Left kidney (tissue), 2 donors: Measurements from ENCODE around the gene BANP. TPM values are rescaled to one million over a fixed set of nuclear protein-coding genes. Genes with fewer than 3 reads are reported as not detected.

ENCODE experiments used
- DNase-seq: peaks from one replicate; pipeline ENCODE4 v3.0.0-alpha.2; 2013
- polyA plus RNA-seq: library from polyadenylated mRNA; unstranded; fragments of 120-200 nt; gene quantifications from one replicate; pipeline ENCODE4 v1.2.1, GENCODE V29; 2013; ENCODE audit not compliant: insufficient read length

Gene BANP
- polyA plus RNA-seq, 1 donor: 26.8 TPM

- DNase-seq: no peak
Observed at GRCh38 chr16:87949071-87949744, 2.0 kb upstream of the BANP start.

- peak; percentile 59 for DNase-seq
Observed at GRCh38 chr16:87951552-87952538, 611 bp downstream of the BANP start.

DNA sequence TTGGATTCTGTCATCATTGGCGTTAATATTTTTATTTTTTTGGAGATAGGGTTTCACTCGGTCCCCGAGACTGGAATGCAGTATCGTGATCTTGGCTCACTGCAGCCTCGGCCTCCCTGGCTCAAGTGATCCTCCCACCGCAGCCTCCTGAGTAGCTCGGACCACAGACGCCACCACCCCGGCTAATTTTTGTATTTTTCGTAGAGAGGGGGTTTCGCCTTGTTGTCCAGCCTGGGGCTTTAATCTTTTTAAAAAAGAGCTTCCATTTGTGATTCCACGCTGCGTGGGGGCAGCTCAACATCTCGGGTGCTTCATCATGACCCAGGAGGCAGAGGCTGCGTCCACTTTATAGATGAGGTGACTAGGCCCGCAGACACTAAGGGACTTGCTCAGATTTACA is 1.5 kb downstream of the BANP start:
- DNase-seq: no peak

GRCh38 chr16:87953308-87954215 is 2.3 kb downstream of the BANP start:
- no peak for DNase-seq

DNA sequence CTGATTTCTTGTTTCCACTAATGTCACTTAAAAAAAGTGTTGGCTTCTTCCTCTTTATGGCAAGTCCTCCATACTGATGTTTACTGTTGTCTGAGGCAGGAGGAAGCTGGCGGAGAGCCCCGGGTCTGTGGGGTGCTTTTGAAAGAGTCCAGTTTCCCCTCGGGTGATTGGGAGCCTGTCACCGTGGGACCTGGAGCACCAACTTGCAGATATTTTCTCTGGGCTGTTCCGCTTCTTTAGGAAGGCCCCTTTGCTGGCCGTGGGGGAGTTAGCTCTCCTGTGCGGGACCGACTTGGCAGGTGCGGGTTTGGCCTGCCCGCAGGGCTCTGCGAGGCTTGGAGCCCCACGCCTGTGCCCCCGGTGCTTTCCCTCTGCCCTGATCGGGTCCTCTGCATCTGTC is 3.1 kb downstream of the BANP start:
- DNase-seq: no peak

- DNase-seq: no peak
Observed at GRCh38 chr16:87954826-87955225, 3.6 kb downstream of the BANP start.

- no peak for DNase-seq
Observed at GRCh38 chr16:87955302-87956097, 4.3 kb downstream of the BANP start.

DNA sequence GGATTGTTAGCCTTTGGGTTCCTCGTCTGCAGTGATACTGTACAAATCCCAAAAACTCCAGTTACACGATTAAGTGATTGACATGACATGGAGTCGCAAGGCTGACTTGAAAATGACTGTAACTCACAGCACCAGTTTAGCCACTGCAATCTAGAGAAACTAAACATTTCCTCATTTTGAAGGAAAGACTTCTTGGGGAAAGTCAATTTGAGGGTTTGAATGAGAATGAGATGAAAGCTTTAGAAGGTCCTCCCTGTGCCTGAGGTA is 4.8 kb downstream of the BANP start:
- DNase-seq: no peak

- DNase-seq: peak; percentile 75
Observed at GRCh38 chr16:87956365-87957231, 5.4 kb downstream of the BANP start.

GRCh38 chr16:87957296-87958094 is 6.3 kb downstream of the BANP start:
- DNase-seq: no peak

- no peak for DNase-seq
Observed at GRCh38 chr16:87958632-87959031, 7.4 kb downstream of the BANP start.

- no peak for DNase-seq
Observed at GRCh38 chr16:87959391-87959990, 8.3 kb downstream of the BANP start.

DNA sequence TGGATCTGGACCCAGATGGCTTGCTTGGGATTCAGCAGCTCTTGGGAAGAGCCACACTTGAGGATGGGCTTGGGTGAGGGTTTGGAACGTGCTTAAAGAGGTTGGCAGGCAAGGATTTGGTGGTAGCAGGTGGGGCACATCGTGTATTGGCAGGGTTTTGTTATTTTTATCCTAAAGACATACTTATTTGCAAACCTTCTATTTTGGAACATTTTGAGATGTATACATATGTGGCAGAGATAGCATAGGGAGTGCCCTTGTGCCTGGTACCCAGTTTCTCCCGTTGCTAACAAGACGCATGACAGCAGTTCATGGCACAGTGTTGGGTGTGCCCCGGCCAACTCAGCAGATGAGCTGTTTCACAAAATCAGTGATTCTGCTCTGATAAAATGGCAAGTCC is 9.1 kb downstream of the BANP start:
- DNase-seq: no peak

DNA sequence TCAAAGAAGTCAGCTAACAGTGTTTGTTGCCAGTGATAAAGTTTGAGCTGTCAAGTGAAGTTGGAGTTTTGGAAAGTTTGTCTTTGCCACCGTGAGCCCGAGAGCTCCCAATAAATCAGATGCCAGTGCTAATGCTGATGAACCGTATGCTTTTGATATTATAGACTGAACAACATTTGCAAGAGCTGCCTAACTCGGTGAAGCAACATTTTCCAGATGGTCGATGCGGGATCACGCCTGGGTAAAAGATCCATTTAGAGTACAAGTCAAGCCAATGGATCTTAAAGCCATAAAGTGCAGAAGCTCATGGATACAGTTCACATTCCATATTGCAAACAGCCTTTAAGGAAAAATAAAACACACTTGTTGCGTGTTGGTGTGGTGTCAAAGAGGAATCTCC is 9.6 kb downstream of the BANP start:
- DNase-seq: no peak

DNA sequence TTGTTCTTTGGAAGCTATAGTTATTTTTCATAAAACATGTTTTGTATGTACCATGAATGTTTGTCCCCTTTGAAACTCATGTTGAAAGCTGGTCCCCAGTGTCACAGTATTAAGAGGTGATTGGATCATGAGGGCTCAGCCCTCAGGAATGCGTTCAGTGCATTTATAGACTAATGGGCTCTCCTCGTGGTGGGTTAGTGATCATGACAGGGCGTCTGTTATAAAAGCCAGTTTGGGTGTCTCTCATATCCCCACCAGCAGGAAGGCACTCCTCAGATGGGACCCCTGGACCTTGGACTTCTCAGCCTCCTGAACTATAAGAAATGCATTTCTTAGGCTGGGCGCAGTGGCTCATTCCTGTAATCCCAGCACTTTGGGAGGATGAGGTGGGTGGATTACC is 10.4 kb downstream of the BANP start:
- DNase-seq: no peak

DNA sequence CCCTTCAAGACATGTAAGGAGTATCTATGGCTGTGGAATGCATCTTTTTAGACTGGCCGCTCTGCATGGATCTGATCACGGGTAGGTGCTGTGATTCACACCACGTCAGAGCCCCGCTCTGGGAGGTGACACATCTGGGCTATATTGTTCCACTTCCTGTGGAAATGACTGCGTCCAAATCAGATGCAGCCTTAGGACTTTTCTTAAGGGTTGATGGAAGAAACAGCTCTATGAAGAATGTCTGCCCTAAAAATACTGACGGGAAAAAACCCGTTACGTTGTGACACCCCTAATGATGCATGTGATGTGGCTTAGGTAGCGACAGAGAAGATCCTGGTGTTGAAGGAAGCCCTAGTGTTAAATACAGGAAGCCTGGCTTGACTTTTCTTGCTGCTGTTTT is 12.2 kb downstream of the BANP start:
- DNase-seq: no peak

- DNase-seq: no peak
Observed at GRCh38 chr16:87964049-87964659, 12.9 kb downstream of the BANP start.

DNA sequence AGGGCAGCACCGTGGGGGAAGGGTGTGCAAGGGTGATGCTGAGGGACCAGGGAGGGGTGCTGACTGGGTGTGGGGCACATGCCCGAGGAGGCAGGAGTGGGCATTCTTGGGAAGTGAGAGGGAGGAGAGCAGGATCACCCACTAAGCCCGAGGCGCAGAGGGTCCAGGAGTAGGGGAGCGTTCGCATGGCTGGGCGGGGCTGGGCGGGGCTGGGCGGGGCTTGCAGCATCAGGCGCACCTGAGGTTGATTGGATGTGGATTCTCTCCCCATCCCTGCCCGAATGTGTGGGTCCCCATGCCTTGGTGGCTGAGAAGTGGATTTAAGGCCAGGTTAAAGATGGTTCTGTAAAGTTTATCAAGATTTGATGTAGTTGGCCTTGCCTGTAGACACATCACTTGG is 14.2 kb downstream of the BANP start:
- DNase-seq: no peak

GRCh38 chr16:87966064-87966645 is 14.9 kb downstream of the BANP start:
- no peak for DNase-seq
